HG02678 (cell line): ENCODE data around the gene DYNC1H1.

Experiments
- ATAC-seq: cut with Tn5 transposase; IDR thresholded peaks from one replicate; pipeline ENCODE4 v1.9.1; 2021; ENCODE audit warnings: mild to moderate bottlenecking, moderate library complexity; ENCODE audit not compliant: unreplicated experiment

DYNC1H1 gene

DNA sequence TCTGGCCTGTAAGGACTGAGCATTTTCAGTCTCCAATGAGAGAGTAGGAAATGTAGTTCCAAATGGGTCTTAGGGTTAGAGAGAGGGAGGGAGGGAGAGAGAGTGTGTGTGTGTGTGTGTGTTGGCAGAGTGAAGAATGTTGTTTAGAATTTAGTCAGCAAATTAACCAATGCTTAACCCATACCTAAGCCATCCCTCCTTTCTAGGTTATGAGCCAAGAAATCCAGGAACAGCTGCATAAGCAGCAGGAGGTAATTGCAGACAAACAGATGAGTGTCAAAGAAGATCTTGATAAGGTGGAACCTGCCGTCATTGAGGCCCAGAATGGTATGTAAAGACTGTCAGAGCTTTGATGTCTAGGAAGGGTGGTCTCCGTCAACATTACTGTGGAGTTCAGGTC lies 65.6 kb downstream of the DYNC1H1 start:
- ATAC-seq, result no peak

DNA sequence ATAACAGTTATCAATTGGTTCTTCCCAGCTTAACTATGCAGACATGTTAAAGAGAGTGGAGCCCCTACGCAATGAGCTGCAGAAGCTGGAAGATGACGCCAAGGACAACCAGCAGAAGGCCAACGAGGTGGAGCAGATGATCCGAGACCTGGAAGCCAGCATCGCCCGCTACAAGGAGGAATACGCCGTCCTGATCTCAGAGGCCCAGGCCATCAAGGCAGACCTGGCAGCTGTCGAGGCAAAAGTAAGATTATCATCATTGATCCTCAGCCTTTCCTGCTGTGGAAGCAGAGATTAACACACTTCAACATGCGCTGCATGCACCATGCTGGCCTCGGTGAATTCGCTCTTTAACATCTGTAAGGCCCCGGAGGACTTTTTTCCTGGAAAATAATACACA lies 68.9 kb downstream of the DYNC1H1 start:
- ATAC-seq, result no peak

DNA sequence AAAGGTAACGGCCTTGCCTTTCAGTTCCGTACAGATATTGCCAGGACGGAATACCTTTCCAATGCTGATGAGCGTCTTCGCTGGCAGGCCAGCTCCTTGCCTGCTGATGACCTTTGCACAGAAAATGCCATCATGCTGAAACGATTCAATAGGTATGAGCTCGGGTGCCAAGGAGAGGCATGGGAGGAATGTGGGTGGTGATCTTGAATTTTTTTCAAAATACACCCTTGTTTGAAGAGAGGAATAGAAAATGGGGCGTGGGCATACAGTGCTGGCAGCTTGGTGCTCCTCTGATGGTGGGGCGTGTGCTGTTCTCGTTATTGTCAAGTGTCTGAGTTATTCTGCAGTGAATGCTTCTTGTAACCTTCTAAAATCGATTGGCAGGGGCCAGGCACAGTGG lies 69.9 kb downstream of the DYNC1H1 start:
- no peak for ATAC-seq

DNA sequence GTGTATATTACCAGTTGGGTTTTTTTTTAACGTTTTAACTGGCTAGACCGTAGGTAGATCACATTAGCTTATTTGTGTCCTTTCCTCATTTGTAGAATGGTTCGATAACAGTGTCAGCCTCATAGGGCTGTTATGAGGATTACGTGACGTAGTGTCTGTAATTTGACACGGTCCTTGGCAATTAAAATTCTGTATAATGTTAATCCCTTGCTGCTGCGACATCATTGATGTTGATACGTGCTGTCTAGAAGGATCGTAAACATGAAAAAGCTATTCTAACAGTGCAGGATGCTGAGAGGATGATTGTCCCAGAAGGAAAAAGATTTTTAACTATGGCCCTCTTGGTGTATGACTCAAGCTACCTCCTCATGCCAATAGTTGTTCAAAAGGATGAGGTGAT lies 71.5 kb downstream of the DYNC1H1 start:
- no peak for ATAC-seq

DNA sequence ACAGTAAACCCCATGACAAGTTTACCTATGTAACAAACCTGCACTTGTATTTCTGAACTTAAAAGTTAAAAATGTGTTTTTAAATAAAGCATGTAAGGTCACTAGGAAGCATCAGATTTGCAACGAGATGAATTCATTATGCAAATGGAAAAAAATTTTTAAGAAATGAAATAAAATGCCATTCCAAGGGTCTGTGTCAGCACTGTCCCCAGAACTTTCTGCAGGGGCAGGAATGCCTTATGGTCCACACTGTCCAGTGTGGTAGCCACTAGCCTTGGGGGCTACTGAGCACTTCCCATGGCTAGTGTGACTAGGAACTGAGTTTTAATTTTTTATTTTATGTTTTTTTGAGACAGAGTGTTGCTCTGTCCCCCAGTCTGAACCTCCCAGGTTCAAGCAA lies 73.3 kb downstream of the DYNC1H1 start:
- no peak for ATAC-seq

DNA sequence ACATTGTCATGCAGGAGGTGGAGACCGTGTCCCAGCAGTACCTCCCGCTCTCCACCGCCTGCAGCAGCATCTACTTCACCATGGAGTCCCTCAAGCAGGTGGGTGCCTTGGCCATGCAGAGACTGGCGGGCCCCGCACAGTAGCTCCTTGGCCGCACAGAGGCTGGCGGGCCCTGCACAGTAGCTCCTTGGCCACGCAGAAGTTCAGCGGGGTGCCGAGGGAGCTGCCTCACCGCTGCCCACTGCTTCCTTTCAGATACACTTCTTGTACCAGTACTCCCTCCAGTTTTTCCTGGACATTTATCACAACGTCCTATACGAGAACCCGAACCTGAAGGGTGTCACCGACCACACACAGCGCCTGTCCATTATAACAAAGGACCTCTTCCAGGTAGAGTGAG lies 74.8 kb downstream of the DYNC1H1 start:
- ATAC-seq, result no peak

DNA sequence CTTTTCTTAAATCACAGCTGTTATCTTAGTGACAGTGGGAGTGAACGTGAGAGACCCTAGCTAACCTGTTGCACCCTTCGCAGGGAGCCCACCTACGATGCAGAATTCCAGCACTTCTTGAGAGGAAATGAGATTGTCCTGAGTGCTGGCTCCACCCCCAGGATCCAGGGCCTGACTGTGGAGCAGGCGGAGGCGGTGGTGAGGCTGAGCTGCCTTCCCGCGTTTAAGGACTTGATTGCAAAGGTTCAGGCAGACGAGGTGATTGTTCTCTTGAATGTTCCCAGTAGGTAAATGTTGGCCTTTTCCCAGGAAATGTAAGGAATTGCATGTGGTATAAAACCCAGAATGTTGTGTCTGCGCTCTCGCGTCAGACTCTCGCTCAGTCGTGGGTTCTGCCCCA lies 75.8 kb downstream of the DYNC1H1 start:
- ATAC-seq, result no peak

DNA sequence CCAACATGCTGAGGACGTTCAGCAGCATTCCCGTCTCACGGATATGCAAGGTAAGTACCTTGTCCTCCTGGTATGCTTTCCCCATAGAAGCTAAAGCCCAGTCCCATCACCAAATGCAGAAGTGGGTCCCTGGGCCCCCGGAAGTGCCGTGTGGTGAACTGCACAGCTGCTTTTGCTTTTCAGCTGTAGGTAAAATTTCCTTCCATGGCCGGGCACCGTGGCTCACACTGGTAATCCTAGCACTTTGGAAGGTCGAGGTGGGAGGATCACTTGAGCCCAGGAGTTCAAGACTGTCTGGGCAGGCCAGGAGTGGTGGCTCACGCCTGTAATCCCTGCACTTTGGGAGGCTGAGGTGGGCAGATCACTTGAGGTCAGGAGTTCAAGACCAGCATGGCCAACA lies 78.3 kb downstream of the DYNC1H1 start:
- ATAC-seq, result no peak

DNA sequence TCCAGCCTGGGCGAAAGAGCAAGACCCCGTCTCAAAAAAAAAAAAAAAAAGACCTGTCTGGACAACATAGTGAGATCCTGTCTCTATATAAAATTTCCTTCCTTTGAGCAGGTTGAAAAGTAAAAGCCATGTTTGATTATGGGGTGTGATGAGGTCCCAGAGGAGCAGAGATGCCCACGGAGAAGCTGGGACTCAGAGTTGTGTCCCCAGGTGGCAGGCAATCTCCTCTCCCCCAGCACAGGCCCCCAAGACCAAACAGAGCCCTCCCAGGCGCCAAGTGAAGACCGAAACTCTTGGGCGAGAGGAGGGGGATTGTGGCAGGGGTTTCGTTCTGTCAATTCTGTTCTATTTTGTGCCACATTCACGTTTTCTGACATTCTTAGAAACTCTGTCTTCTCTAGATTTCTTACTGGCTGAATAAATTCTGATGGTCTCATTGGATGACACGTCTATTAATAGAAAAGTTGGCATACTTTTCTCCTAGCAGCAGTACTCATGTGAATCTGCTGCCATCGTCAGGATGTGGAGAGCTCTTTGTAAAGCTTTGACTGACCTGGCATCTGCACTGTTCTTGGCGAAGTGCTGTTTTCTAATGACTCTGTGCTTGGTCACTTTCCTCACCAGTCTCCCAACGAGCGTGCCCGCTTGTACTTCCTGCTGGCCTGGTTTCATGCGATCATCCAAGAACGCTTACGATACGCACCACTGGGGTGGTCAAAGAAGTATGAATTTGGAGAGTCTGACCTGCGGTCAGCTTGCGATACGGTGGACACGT lies 79.1 kb downstream of the DYNC1H1 start:
- ATAC-seq, result no peak

DNA sequence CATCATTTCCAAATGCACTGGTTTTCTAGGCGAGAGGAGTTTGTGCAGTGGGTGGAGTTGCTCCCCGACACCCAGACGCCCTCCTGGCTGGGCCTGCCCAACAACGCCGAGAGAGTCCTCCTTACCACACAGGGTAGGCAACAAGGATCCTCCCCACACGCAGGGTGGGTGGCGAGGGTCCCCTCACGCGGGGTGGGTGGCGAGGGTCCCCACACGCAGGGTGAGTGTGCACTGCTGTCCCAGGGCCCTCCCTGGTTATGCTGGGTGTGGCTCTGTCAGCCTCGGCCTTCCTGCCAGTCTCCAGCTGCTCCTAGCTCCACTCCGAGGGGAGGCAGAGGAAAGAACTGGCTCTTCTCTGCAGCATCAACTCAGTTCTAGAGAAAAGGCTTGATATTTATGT lies 80.2 kb downstream of the DYNC1H1 start:
- ATAC-seq, result no peak

DNA sequence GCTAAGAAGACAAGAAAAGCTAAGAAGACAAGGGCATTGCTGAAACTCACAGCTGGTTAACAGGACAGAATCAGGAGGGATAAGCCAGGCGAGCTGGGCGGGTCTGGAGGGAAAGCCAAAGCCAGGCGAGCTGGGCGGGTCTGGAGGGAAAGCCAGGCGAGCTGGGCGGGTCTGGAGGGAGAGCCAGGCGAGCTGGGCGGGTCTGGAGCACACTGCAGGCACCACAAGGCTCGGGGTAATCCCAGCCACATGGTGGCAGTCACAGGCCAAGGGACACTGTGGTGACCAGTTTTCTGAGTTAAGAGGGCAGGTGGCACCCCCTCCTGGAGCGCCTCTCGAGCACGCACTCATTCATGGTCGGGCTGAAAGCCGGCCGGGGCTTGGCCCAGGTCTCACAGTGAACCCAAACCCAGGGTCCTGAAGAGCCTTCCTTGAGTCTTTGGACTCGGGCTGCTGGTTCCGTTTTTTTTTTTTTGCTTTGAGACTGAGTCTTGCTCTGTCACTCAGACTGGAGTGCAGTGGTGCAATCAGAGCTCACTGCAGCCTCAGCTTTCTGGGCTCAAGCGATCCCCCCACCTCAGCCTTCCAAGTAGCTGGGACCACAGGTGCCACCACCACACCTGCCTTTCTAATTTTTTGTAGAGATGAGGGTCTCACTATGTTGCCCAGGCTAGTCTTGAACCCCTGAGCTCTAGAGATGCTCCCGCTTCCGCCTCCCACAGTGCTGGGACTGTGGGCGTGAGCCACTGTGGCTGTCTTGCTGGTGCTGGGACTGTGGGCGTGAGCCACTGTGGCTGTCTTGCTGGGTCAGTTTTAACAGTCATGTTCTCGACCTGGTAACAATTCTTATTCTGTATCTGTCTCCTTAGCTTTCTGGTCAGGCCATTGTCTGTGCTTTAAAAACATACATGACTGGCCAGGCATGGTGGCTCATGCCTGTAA lies 82.2 kb downstream of the DYNC1H1 start:
- no peak for ATAC-seq

DNA sequence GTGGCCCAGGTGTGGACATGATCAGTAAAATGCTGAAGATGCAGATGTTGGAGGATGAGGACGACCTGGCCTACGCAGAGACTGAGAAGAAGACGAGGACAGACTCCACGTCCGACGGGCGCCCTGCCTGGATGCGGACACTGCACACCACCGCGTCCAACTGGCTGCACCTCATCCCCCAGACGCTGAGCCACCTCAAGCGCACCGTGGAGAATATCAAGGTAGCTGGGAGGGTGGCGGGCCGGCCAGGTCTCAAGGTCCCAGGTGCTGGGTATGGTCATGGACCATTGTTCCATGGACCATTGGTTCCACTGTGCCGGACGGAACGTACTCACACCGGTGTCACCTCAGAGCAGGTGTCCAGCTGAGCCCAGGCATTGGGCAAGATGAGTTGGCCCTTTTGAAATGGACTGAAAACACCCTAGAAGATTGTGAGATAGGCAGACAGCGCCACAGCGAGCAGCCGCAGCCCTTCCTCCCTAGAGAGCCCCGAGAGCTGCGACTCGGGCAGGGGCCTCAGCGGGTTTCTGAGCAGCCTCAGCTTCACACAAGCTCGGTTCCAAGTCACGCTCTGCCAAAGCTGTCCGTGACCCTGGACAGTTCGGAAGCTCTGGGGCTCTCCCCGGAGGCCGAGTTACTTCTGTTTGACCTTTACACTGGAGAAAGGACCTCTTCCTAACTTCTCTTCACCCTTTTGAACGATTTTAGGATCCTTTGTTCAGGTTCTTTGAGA lies 83.6 kb downstream of the DYNC1H1 start:
- no peak for ATAC-seq

DNA sequence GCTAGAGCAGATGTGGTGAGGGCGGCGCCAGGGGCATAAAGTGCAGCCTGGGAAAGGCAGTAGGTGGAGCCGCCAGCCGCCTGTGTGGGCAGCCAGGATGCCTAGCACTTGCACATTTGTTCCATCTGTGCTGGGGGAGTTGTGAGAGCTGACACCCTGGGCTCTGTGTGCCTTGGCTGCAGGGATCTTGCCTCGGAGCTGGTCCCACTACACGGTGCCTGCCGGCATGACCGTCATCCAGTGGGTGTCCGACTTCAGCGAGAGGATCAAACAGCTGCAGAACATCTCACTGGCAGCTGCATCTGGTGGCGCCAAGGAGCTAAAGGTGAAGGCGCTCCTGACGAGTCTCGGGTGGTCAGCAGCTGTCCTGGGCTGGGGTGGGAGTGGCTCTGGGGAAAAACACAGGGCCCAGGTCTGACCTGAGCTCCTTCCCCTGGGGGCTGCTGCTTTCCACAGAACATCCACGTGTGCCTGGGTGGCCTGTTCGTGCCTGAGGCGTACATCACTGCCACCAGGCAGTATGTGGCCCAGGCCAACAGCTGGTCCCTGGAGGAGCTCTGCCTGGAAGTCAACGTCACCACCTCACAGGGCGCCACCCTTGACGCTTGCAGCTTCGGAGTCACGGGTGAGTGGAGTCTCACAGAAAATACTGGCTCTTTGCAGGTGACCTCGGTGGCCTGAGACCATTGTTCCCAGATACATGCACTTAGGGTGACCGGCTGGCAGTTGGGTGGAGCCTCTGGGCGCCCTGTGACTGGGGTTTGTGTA lies 85.1 kb downstream of the DYNC1H1 start:
- ATAC-seq, result no peak

DNA sequence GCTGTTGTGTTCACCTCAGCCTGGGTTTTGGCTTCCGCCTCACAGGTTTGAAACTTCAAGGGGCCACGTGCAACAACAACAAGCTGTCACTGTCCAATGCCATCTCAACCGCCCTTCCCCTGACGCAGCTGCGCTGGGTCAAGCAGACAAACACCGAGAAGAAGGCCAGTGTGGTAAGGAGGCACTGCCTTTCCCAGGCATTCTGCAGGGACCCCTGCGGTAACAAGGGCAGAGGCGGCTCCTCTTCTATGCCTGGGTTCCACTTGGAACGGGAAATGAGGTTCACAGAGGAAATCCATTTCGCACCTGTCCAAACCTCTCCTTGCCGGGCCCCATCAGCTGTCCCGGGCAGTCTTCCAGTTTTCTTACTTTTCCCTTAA lies 85.6 kb downstream of the DYNC1H1 start:
- no peak for ATAC-seq

DNA sequence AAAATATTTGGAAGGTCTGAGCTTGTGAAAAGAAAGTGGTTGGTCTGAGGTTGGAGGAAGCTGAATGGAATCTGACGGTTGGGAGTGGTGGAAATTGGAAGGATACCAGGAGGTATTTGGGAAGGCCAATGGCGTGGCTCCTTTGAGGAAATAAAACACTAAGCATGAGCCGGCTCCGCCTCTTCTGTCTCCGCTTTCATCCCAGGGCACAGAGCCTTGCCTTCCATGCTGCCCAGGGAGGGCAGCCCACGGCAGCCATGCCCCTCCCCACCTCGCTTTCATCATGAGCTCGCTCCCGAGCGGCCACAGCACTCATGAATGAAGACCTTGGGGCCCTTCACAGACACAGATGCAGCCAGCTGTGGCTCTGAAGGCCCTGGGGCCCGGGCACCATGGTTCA lies 86.3 kb downstream of the DYNC1H1 start:
- ATAC-seq, result no peak

DNA sequence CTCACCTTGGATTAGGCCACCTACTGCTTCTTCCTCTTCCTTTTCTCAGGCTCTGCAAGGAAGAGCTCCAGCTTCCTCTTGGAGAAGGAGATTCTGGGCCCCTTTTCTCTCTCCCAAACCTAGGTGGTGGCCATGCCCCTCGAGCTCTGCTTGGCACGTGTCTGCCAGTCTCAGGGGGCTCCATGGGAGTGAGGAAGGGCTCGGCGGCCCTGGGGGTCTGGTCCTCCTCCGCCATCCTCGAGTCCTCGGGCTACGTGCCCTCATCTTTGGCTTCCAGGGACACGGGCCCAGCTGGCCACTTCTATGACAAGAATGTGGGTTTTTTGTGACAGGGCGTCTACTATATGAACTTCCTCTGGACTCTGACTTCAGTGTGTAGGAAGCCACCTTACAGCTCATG lies 88.1 kb downstream of the DYNC1H1 start:
- ATAC-seq, result no peak

DNA sequence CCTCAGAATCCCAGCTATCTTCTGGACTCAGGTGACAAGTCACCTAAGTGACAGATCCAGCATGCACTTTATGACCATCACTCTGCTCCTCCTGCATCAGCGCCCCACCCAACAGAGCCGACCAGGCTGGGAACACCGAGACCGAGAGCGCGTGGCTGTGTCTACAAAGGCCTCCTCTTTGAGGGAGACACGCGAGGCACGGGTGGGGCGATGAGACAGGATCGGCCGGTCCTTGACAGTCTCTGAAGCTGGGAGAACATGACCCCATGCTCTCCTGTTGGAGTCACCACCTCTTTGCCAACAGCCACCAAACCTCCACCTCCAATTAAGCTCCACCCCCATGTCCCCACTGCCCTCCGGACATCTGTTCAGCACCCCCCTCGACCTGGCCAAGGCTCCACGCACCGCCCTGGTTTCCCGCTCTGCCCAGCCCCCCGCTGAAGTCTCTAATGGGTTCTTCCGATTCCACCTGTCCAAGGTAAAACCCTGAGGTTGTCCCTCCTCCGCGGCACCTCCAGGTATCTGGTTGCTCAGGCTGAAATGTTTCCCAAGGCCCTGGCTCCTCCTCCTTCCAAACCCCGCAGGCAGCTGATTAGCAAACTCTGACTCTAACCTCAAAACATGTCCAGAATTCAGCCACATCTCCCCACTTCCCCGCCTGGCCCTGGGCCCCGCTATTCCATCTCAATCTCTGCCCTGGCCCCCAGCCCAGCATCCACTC lies 91.0 kb downstream of the DYNC1H1 start:
- ATAC-seq, result no peak

DNA sequence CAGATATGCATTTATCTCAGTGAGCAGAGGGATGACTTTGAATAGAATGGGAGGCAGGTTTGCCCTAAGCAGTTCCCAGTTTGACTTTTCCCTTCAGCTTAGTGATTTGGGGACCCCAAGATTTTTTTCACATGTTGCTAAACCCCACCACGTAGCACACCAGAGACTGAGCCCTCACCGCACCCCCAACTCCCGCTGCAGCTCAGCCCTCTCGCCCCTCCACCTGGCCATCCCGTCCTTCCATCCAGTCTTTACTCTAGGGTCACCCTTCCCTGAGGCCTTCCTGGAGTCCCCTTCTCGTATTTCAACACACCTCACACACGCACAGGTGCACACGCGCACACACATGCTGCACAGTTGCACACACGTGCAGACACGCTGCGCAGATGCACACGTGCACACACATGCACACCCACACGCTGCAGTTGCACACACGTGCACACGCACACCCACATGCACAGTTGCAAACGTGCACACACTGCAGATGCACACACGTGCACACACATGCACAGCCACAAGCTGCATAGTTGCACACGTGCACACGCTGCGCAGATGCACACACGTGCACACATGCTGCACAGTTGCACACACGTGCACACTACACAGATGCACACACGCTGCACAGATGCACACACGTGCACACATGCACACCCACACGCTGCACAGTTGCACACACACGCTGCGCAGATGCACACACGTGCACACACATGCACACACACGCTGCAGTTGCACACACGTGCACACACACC lies 92.5 kb downstream of the DYNC1H1 start:
- ATAC-seq, result no peak

DNA sequence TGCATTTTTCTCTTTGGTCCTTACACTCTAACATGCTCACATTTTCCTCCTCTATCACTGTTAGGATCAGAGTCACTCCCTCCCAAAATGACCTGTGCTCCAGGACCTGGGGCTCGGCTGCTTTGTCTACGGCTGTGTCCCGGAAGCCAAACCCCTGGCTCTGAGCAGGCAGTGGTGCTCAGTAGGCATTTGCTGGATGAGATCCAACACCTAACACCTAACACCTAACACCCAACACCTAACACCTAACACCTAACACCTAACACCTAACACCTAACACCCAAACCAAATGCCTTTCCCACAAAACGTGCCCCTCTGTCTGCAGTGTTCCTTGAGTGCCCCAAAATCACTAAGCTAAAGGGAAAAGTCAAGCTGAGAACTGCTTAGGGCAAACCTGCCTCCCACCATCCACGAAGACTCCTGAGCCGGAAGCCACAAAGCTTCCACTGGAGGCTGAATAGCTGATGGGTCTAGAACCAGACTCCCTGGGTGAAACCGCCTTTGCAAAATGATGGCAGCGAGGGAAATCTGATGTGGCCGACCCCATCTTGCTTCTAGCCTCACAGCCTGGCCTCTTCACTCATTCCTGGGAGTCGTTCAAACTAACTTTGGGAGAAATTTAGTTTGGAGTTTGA lies 93.2 kb downstream of the DYNC1H1 start:
- no peak for ATAC-seq
